HEK293 (cell line): ENCODE measurements around the gene HMGXB4.

Source experiments
- CTCF ChIA-PET: fragments of 350-600 bp; formaldehyde crosslinking; extraction: SDS; loops from one replicate; lab custom pipeline; 2021; ENCODE audit warnings: antibody characterized with exemption; lab: Yijun Ruan, JAX
- POLR2A ChIA-PET: fragments of 300-600 bp; formaldehyde crosslinking; extraction: SDS; loops from one replicate; lab custom pipeline; 2020; ENCODE audit warnings: antibody characterized with exemption, inconsistent platforms; lab: Yijun Ruan, JAX
- H3K27ac ChIP-seq: fragments of 200-500 bp; sonication (Bioruptor generic); 2 replicates; pipeline ENCODE4 v1.5.1; 2014; ENCODE audit warnings: low read depth, low read length, control low read depth, inconsistent platforms; ENCODE audit errors: extremely low read depth
- H3K36me3 ChIP-seq, 2 experiments: fragments of 200-500 bp in 1 of 2; sonication (Bioruptor generic) in 1 of 2; 1 replicate in 1 of 2; 2 replicates in 1 of 2; pipeline ENCODE4 v1.5.1; 2014 to 2017; ENCODE audit warnings: inconsistent platforms in 2 of 2, low read length in 2 of 2; ENCODE audit not compliant: control insufficient read depth in 2 of 2, insufficient read depth in 1 of 2
- H3K4me1 ChIP-seq: fragments of 200-500 bp; sonication (Bioruptor generic); 2 replicates; pipeline ENCODE4 v1.5.1; 2014; ENCODE audit warnings: mild to moderate bottlenecking, low read length, inconsistent platforms; ENCODE audit not compliant: control insufficient read depth, insufficient read depth
- H3K4me3 ChIP-seq: 2 replicates; pipeline ENCODE4 v1.5.1; 2011; ENCODE audit warnings: low read depth, mild to moderate bottlenecking, control low read depth, low read length, moderate library complexity
- H3K9me3 ChIP-seq: fragments of 200-500 bp; sonication (Bioruptor generic); 2 replicates; pipeline ENCODE4 v1.5.1; 2014; ENCODE audit warnings: low read depth, low read length, inconsistent platforms; ENCODE audit not compliant: control insufficient read depth, insufficient read depth
- IKZF3 ChIP-seq: fragments of 450-650 bp; IDR thresholded peaks from 2 replicates; pipeline ENCODE4 v1.5.0; 2018; ENCODE audit warnings: missing biosample characterization, mild to moderate bottlenecking, missing genetic modification characterization, moderate library complexity
- MEIS1 ChIP-seq: sonication (generic); formaldehyde crosslinking; IDR thresholded peaks from 2 replicates; pipeline ENCODE4 v1.8.1; 2022; ENCODE audit warnings: missing genetic modification reagents, mild to moderate bottlenecking, borderline replicate concordance
- MYNN ChIP-seq: fragments of 450-650 bp; formaldehyde crosslinking; IDR thresholded peaks from 2 replicates; pipeline ENCODE4 v1.5.1; 2016; ENCODE audit warnings: missing biosample characterization, missing genetic modification characterization, borderline replicate concordance
- REST ChIP-seq: fragments of 450-650 bp; formaldehyde crosslinking; IDR thresholded peaks from 2 replicates; pipeline ENCODE4 v1.5.1; 2016; ENCODE audit warnings: missing biosample characterization, missing genetic modification characterization
- SCRT1 ChIP-seq: fragments of 450-650 bp; formaldehyde crosslinking; IDR thresholded peaks from 2 replicates; pipeline ENCODE4 v1.5.1; 2016; ENCODE audit warnings: missing biosample characterization, missing genetic modification characterization, borderline replicate concordance
- SCRT2 ChIP-seq: fragments of 450-650 bp; formaldehyde crosslinking; IDR thresholded peaks from 2 replicates; pipeline ENCODE4 v1.5.1; 2016; ENCODE audit warnings: missing biosample characterization, missing genetic modification characterization
- SP3 ChIP-seq: fragments of 450-650 bp; formaldehyde crosslinking; IDR thresholded peaks from 2 replicates; pipeline ENCODE4 v1.5.1; 2016; ENCODE audit warnings: missing biosample characterization, missing genetic modification characterization
- ZNF112 ChIP-seq: fragments of 450-650 bp; formaldehyde crosslinking; IDR thresholded peaks from 2 replicates; pipeline ENCODE4 v1.5.0; 2017; ENCODE audit warnings: missing biosample characterization, missing genetic modification characterization
- ZNF175 ChIP-seq: fragments of 450-650 bp; formaldehyde crosslinking; IDR thresholded peaks from 2 replicates; pipeline ENCODE4 v1.5.1; 2016; ENCODE audit warnings: missing biosample characterization, missing genetic modification characterization
- ZNF23 ChIP-seq: fragments of 450-650 bp; formaldehyde crosslinking; IDR thresholded peaks from 2 replicates; pipeline ENCODE4 v1.5.1; 2016; ENCODE audit warnings: missing biosample characterization, missing genetic modification characterization, borderline replicate concordance
- ZNF274 ChIP-seq, 2 experiments: fragments of 200-500 bp in 1 of 2; fragments of 450-650 bp in 1 of 2; sonication (Bioruptor generic) in 1 of 2; formaldehyde crosslinking in 1 of 2; IDR thresholded peaks; 2 replicates each; pipeline versions ENCODE4 v1.5.1 to v1.6.1; 2014 to 2016; ENCODE audit warnings: borderline replicate concordance in 1 of 2, inconsistent platforms in 1 of 2, low read length in 1 of 2, missing biosample characterization in 1 of 2, missing genetic modification characterization in 1 of 2
- ZNF311 ChIP-seq: fragments of 450-650 bp; formaldehyde crosslinking; IDR thresholded peaks from 2 replicates; pipeline ENCODE4 v1.5.1; 2017; ENCODE audit warnings: missing biosample characterization, missing genetic modification characterization, borderline replicate concordance
- ZNF341 ChIP-seq: fragments of 450-650 bp; formaldehyde crosslinking; IDR thresholded peaks from 2 replicates; pipeline ENCODE4; 2016; ENCODE audit warnings: low read depth, missing biosample characterization, missing genetic modification characterization
- ZNF350 ChIP-seq: fragments of 450-650 bp; formaldehyde crosslinking; IDR thresholded peaks from 2 replicates; pipeline ENCODE4 v1.5.0; 2017; ENCODE audit warnings: missing biosample characterization, mild to moderate bottlenecking, missing genetic modification characterization
- ZNF394 ChIP-seq: fragments of 450-650 bp; formaldehyde crosslinking; IDR thresholded peaks from 2 replicates; pipeline ENCODE4 v1.5.1; 2016; ENCODE audit warnings: missing biosample characterization, missing genetic modification characterization, mild to moderate bottlenecking, moderate library complexity, borderline replicate concordance
- ZNF416 ChIP-seq: fragments of 450-650 bp; formaldehyde crosslinking; IDR thresholded peaks from 2 replicates; pipeline ENCODE4 v1.5.1; 2016; ENCODE audit warnings: missing biosample characterization, missing genetic modification characterization
- ZNF548 ChIP-seq: fragments of 450-650 bp; formaldehyde crosslinking; IDR thresholded peaks from 2 replicates; pipeline ENCODE4 v1.5.1; 2016; ENCODE audit warnings: missing biosample characterization, missing genetic modification characterization
- ZNF558 ChIP-seq: fragments of 450-650 bp; formaldehyde crosslinking; IDR thresholded peaks from 2 replicates; pipeline ENCODE4 v1.5.1; 2016; ENCODE audit warnings: missing biosample characterization, missing genetic modification characterization
- ZNF585B ChIP-seq: fragments of 450-650 bp; formaldehyde crosslinking; IDR thresholded peaks from 2 replicates; pipeline ENCODE4 v1.5.1; 2016; ENCODE audit warnings: missing biosample characterization, missing genetic modification characterization
- ZNF660 ChIP-seq: fragments of 450-650 bp; IDR thresholded peaks from 2 replicates; pipeline ENCODE4 v1.5.1; 2018; ENCODE audit warnings: missing biosample characterization, mild to moderate bottlenecking, missing genetic modification characterization
- ZNF692 ChIP-seq: fragments of 450-650 bp; formaldehyde crosslinking; IDR thresholded peaks from 2 replicates; pipeline ENCODE4 v1.5.1; 2016; ENCODE audit warnings: missing biosample characterization, missing genetic modification characterization
- ZNF701 ChIP-seq: fragments of 450-650 bp; formaldehyde crosslinking; IDR thresholded peaks from 2 replicates; pipeline ENCODE4 v1.5.1; 2016; ENCODE audit warnings: missing biosample characterization, missing genetic modification characterization
- ZNF776 ChIP-seq: fragments of 450-650 bp; formaldehyde crosslinking; IDR thresholded peaks from 2 replicates; pipeline ENCODE4 v1.5.0; 2017; ENCODE audit warnings: missing biosample characterization, missing genetic modification characterization, borderline replicate concordance
- ZNF791 ChIP-seq: fragments of 450-650 bp; formaldehyde crosslinking; IDR thresholded peaks from 2 replicates; pipeline ENCODE4 v1.5.1; 2016; ENCODE audit warnings: missing biosample characterization, missing genetic modification characterization
- ZSCAN18 ChIP-seq: fragments of 450-650 bp; formaldehyde crosslinking; IDR thresholded peaks from 2 replicates; pipeline ENCODE4 v1.5.1; 2016; ENCODE audit warnings: missing biosample characterization, missing genetic modification characterization

The HMGXB4 gene

GRCh38 chr22:35253946-35254345 lies 3.3 kb upstream of the HMGXB4 start:
- no peaks in the 10 kb centered on the region for H3K9me3 ChIP-seq
- no peak overlapping the region for H3K4me3 ChIP-seq
- H3K36me3 ChIP-seq = peaks cover 0 to 6% of the 10 kb centered on the region in 2 experiments; a peak in 2 of 3 replicates
- CTCF ChIA-PET = interaction anchor here (3.1 kb wide), 1 partner anchor 23 kb away, joined by 13 read pairs; no protein-coding TSS in a partner anchor
- no peak overlapping the region for H3K27ac ChIP-seq
- no peaks in the 10 kb centered on the region for H3K4me1 ChIP-seq
- POLR2A ChIA-PET = no interaction called here
- no peak for TF ChIP-seq MYNN (tag by site-specific recombination)
- TF ChIP-seq ZNF660 (tag by site-specific recombination) = no peak
- TF ChIP-seq ZNF350 (tag by site-specific recombination) = no peak
- peak; percentile 65; the same call in 1 of the 2 replicates for TF ChIP-seq SCRT1 (tag by site-specific recombination)
- no peak for TF ChIP-seq ZNF791
- TF ChIP-seq SCRT2 (tag by site-specific recombination) = peak; percentile 90
- TF ChIP-seq ZNF701 (tag by site-specific recombination) = no peak
- TF ChIP-seq ZNF585B (tag by site-specific recombination) = no peak
- TF ChIP-seq ZNF692 (tag by site-specific recombination) = no peak
- no peak for TF ChIP-seq MEIS1 (CRISPR knock-in tag)

- POLR2A ChIA-PET = interaction anchor here (0.5 to 1.7 kb wide), 3 partner anchors 9 to 1503 kb away, joined by 4 to 7 read pairs (median 4); partner anchors contain the start of gene TOM1
These were observed 332 bp upstream of the HMGXB4 start for GRCh38 chr22:35257002-35257320.

GRCh38 chr22:35258191-35258988 lies 1.1 kb downstream of the HMGXB4 start:
- Histone ChIP-seq H3K9me3 (no peaks in the 10 kb centered on the region), H3K4me1 (no peaks in the 10 kb centered on the region), H3K36me3 (peaks cover 10 to 31% of the 10 kb centered on the region in 2 experiments), H3K4me3 (peak overlapping the region; percentile 82), H3K27ac (peak overlapping the region; percentile 94)
- POLR2A ChIA-PET = interaction anchor here (0.9 to 1.7 kb wide), 6 partner anchors 8 to 1337 kb away, joined by 3 to 8 read pairs (median 4); partner anchors contain the start of gene TOM1
- CTCF ChIA-PET = interaction anchor here (0.7 to 1.0 kb wide), 3 partner anchors 10 to 27 kb away, joined by 3 to 6 read pairs (median 3); no protein-coding TSS in a partner anchor
- no peak for TF ChIP-seq ZNF341 (tag by site-specific recombination)
- no peak for TF ChIP-seq ZNF23
- TF ChIP-seq ZNF274 (IDR thresholded peaks at IDR 0.05; ENCODE audit: low read length) = no peak
- TF ChIP-seq ZNF274 (tag by site-specific recombination; IDR thresholded peaks at IDR 0.05; ENCODE audit: borderline replicate concordance) = no peak
- TF ChIP-seq ZNF112 (tag by site-specific recombination) = no peak
- no peak for TF ChIP-seq ZNF175 (tag by site-specific recombination)
- TF ChIP-seq IKZF3 = peak; percentile 40
- TF ChIP-seq ZSCAN18 (tag by site-specific recombination) = no peak
- no peak for TF ChIP-seq SP3 (tag by site-specific recombination)
- no peak for TF ChIP-seq ZNF394 (tag by site-specific recombination)
- TF ChIP-seq ZNF558 (tag by site-specific recombination) = no peak
- TF ChIP-seq REST (tag by site-specific recombination) = no peak
- TF ChIP-seq ZNF311 (tag by site-specific recombination) = no peak
- TF ChIP-seq ZNF548 = no peak

More at GRCh38 chr22:35257002-35257320, 332 bp upstream of the HMGXB4 start:
- Histone ChIP-seq H3K36me3 (peaks cover 4 to 22% of the 10 kb centered on the region in 2 experiments), H3K4me3 (peak overlapping the region; percentile 82), H3K9me3 (no peaks in the 10 kb centered on the region), H3K27ac (peak overlapping the region; percentile 94), H3K4me1 (no peaks in the 10 kb centered on the region)
- TF ChIP-seq SCRT1 (tag by site-specific recombination) (0 out of 2 replicates have a peak, but pooled peaks have one; percentile 52), ZNF416 (tag by site-specific recombination) (no peak), ZNF776 (tag by site-specific recombination) (no peak)
- CTCF ChIA-PET = interaction anchor here (3.1 kb wide), 1 partner anchor 26 kb away, joined by 13 read pairs; no protein-coding TSS in a partner anchor
